Stomach (tissue), 9 donors: Measurements from ENCODE around the gene JAML. TPM values are rescaled to one million over a fixed set of nuclear protein-coding genes. Genes with fewer than 3 reads are reported as not detected.

Experiments used
- DNase-seq, 2 donors: peaks; one replicate each; pipeline versions ENCODE4 v3.0.0 to v3.0.0-alpha.2; 2013 to 2019
- H3K27ac ChIP-seq, 5 donors: fragments of 200-600 bp in 4 of 5; sonication (generic) in 4 of 5; one replicate each; pipeline ENCODE4 v1.5.1; 2013 to 2019; ENCODE audit warnings: mild to moderate bottlenecking in 1 of 5, moderate library complexity in 1 of 5
- H3K27me3 ChIP-seq, 3 donors: fragments of 200-600 bp; sonication (generic); one replicate each; pipeline ENCODE4 v1.5.1; 2017 to 2019; ENCODE audit warnings: mixed run types in 1 of 3
- H3K36me3 ChIP-seq, 4 donors: fragments of 200-600 bp; sonication (generic); 1 replicate in 3 of 4; 2 replicates in 1 of 4; pipeline ENCODE4 v1.5.1; 2016 to 2019
- H3K4me1 ChIP-seq, 4 donors: fragments of 200-600 bp; sonication (generic); one replicate each; pipeline ENCODE4 v1.5.1; 2016 to 2019
- H3K4me3 ChIP-seq, 4 donors: fragments of 200-600 bp; sonication (generic) in 3 of 4; one replicate each; pipeline ENCODE4 v1.5.1; 2016 to 2019; ENCODE audit warnings: mild to moderate bottlenecking in 1 of 4
- H3K9me3 ChIP-seq, 4 donors: fragments of 200-600 bp; sonication (generic); one replicate each; pipeline ENCODE4 v1.5.1; 2016 to 2019
- CTCF ChIP-seq, 7 experiments: fragments of 450-650 bp in 4 of 7; fragments of 200-600 bp in 3 of 7; sonication (generic) in 3 of 7; IDR thresholded peaks; one replicate each; pipeline ENCODE4 v1.5.1; 2016 to 2019; ENCODE audit warnings: antibody characterized with exemption in 7 of 7, control low read depth in 2 of 7, mild to moderate bottlenecking in 1 of 7
- EP300 ChIP-seq: sonication (generic); formaldehyde crosslinking; IDR thresholded peaks from one replicate; pipeline ENCODE4 v1.6.1; 2017; ENCODE audit warnings: antibody characterized with exemption
- POLR2A ChIP-seq, 4 donors: fragments of 450-650 bp; IDR thresholded peaks; one replicate each; pipeline ENCODE4 v1.6.1; 2016; ENCODE audit warnings: antibody characterized with exemption in 4 of 4, control low read depth in 2 of 4, mild to moderate bottlenecking in 1 of 4, moderate library complexity in 1 of 4
- POLR2AphosphoS5 ChIP-seq, 3 donors: sonication (generic); formaldehyde crosslinking; IDR thresholded peaks; one replicate each; pipeline ENCODE4 v1.6.1; 2016; ENCODE audit warnings: antibody characterized with exemption in 3 of 3
- WGBS, 5 donors: extraction: QIAGEN DNeasy Blood & Tissue Kit in 3 of 5; methylation state at CpG; one replicate each; pipeline versions ENCODE4 v1.1.5 to v1.1.7; 2013 to 2018; 5-methylcytosine and 5-hydroxymethylcytosine counted together
- intact Hi-C: fragments of 100-400 bp; cut with DNase I; formaldehyde crosslinking; loops from one replicate; pipeline ENCODE4 v1.15.1; 2023; ENCODE audit warnings: low total_unique reads
- polyA plus RNA-seq, 3 donors: library from polyadenylated mRNA; stranded (reverse); fragments of 200-250 nt; gene quantifications; one replicate each; pipeline ENCODE4 v1.2.3, GENCODE V29; 2013
- total RNA-seq, 5 donors: library from RNA; depleted of rRNA; stranded (reverse); fragments of >200 nt; gene quantifications; one replicate each; pipeline versions ENCODE4 v1.1.0 to v1.2.3, GENCODE V29; 2014 to 2016
- donor health status: healthy with polysubstance abuse.
- donor health status: Bipolar disorder and iron deficiency.
- donor health status: healthy.

JAML gene
- total and polyA plus RNA-seq, 8 donors = 3.7 to 35.0 (median 12.8) TPM

- Histone ChIP-seq H3K4me1 (peaks cover 0 to 22% (median 17%) of the 10 kb centered on the region in 4 donors), H3K9me3 (no peaks in the 10 kb centered on the region), H3K27me3 (peaks cover 0 to 33% (median 0%) of the 10 kb centered on the region in 3 donors), H3K36me3 (peaks cover 0 to 8% (median 0%) of the 10 kb centered on the region in 4 donors), H3K4me3 (peak overlapping the region in 1 of 4 donors; percentile 51), H3K27ac (peak overlapping the region; percentile 13 to 91 (median 85))
- intact Hi-C loops = no loop called here
- TF ChIP-seq POLR2A (IDR thresholded peaks at IDR 0.05) (no peak), POLR2AphosphoS5 (IDR thresholded peaks at IDR 0.05) (peak in 2 of 3 donors; percentile 61 to 81)
- WGBS, 5 donors = 16 to 79% (median 30%) methylated on average over 1 of the region's 1 CpG
- peak; percentile 65 to 87 for DNase-seq
Observed at GRCh38 chr11:118265954-118266353, 41.1 kb upstream of the JAML start.

GRCh38 chr11:118264569-118265465 lies 40.0 kb upstream of the JAML start:
- TF ChIP-seq EP300 = no peak
- peak in 1 of 3 donors; percentile 33 for TF ChIP-seq POLR2AphosphoS5 (IDR thresholded peaks at IDR 0.05)
- H3K27ac ChIP-seq = peak overlapping the region; percentile 83 to 94 (median 88)
- no peak for DNase-seq
- WGBS, 5 donors = 30 to 45% (median 36%) methylated on average over 13 of the region's 13 CpGs
- peaks cover 0 to 33% (median 0%) of the 10 kb centered on the region in 3 donors for H3K27me3 ChIP-seq
- H3K4me1 ChIP-seq = peaks cover 0 to 29% (median 20%) of the 10 kb centered on the region in 4 donors
- peaks cover 0 to 19% (median 4%) of the 10 kb centered on the region in 4 donors for H3K36me3 ChIP-seq
- H3K4me3 ChIP-seq = peak overlapping the region; percentile 40 to 55 (median 46)
- H3K9me3 ChIP-seq = no peaks in the 10 kb centered on the region
- intact Hi-C loops = no loop called here

GRCh38 chr11:118263695-118264568 lies 39.1 kb upstream of the JAML start, which contains the start of gene MPZL2:
MPZL2 (minus strand) TSS chr11:118264297; CDS start chr11:118264153, 144 bp downstream.
- TF ChIP-seq POLR2A (IDR thresholded peaks at IDR 0.05) (peak in 2 of 4 donors; percentile 43 to 66), CTCF (IDR thresholded peaks at IDR 0.05) (no peak), POLR2AphosphoS5 (IDR thresholded peaks at IDR 0.05) (peak; percentile 21 to 86 (median 82)), EP300 (no peak)
- intact Hi-C loops = no loop called here
- peaks cover 6 to 28% (median 12%) of the 10 kb centered on the region in 4 donors for H3K36me3 ChIP-seq
- H3K9me3 ChIP-seq = no peaks in the 10 kb centered on the region
- peaks cover 0 to 33% (median 0%) of the 10 kb centered on the region in 3 donors for H3K27me3 ChIP-seq
- WGBS, 5 donors = 3 to 9% (median 7%) methylated on average over 19 of the region's 19 CpGs
- H3K4me1 ChIP-seq = peaks cover 0 to 29% (median 20%) of the 10 kb centered on the region in 4 donors
- peak; percentile 85 to 90 for DNase-seq
- peak within 1 kb of the TSS; percentile 40 to 55 (median 46) for H3K4me3 ChIP-seq
- H3K27ac ChIP-seq = peak within 1 kb of the TSS; percentile 83 to 94 (median 88)

- intact Hi-C loops = no loop called here
- peak overlapping the region in 4 of 5 donors; percentile 83 to 91 (median 86) for H3K27ac ChIP-seq
- peak in 1 of 2 donors; percentile 31 for DNase-seq
- H3K4me1 ChIP-seq = peaks cover 0 to 29% (median 20%) of the 10 kb centered on the region in 4 donors
- TF ChIP-seq EP300 = no peak
- TF ChIP-seq POLR2AphosphoS5 (IDR thresholded peaks at IDR 0.05) = no peak
- TF ChIP-seq POLR2A (IDR thresholded peaks at IDR 0.05) = no peak
- no peak for TF ChIP-seq CTCF (IDR thresholded peaks at IDR 0.05)
- H3K4me3 ChIP-seq = peak overlapping the region; percentile 40 to 55 (median 46)
- no peaks in the 10 kb centered on the region for H3K9me3 ChIP-seq
- H3K36me3 ChIP-seq = peaks cover 6 to 34% (median 12%) of the 10 kb centered on the region in 4 donors
- H3K27me3 ChIP-seq = peaks cover 0 to 33% (median 0%) of the 10 kb centered on the region in 3 donors
- 22 to 34% (median 27%) methylated on average over 4 of the region's 4 CpGs for WGBS, 5 donors
Observed at GRCh38 chr11:118263112-118263511, 38.3 kb upstream of the JAML start.
